SK-N-SH (cell line): ENCODE results near the gene ARPC4. TPM values are rescaled to one million over a fixed set of nuclear protein-coding genes. Genes with fewer than 3 reads are reported as not detected.
A peak's percentile ranks its signal among the peaks of the same experiment; 100 is the strongest.

Experiments used
- CTCF ChIA-PET: fragments of 300-600, 350-600 bp; formaldehyde crosslinking; extraction: SDS; loops from one replicate; lab custom pipeline; 2021; lab: Yijun Ruan, JAX
- POLR2A ChIA-PET: fragments of 350-600 bp; sonication (Branson Sonifier 250); formaldehyde crosslinking; extraction: SDS; loops from one replicate; lab custom pipeline; 2020; ENCODE audit warnings: antibody characterized with exemption, inconsistent platforms; lab: Yijun Ruan, JAX
- DNase-seq: peaks from one replicate; pipeline ENCODE4 v3.0.0; 2012
- H2AFZ ChIP-seq: fragments of 200-600 bp; sonication (generic); 2 replicates; pipeline ENCODE4 v1.8.1; 2016; ENCODE audit warnings: antibody characterized with exemption, mild to moderate bottlenecking, low read depth
- H3F3A ChIP-seq: fragments of 200-600 bp; sonication (generic); replicated peaks from 2 replicates; pipeline ENCODE3; 2016; ENCODE audit warnings: antibody characterized with exemption, mild to moderate bottlenecking; ENCODE audit not compliant: insufficient read depth
- H3K27ac ChIP-seq, 2 experiments: fragments of 200-500 bp in 1 of 2; fragments of 200-600 bp in 1 of 2; sonication (Bioruptor generic) in 1 of 2; sonication (generic), shearing (Covaris generic) in 1 of 2; 2 replicates each; pipeline versions ENCODE4 v1.5.1 to v1.6.1; 2014 to 2016; ENCODE audit warnings: low read depth in 2 of 2, inconsistent platforms in 1 of 2, low read length in 1 of 2, mild to moderate bottlenecking in 1 of 2, mixed read lengths in 1 of 2
- H3K27me3 ChIP-seq: fragments of 200-600 bp; sonication (generic), shearing (Covaris generic); 2 replicates; pipeline ENCODE4 v1.6.1; 2016; ENCODE audit warnings: mixed run types; ENCODE audit not compliant: insufficient read depth
- H3K36me3 ChIP-seq, 2 experiments: fragments of 200-500 bp in 1 of 2; fragments of 200-600 bp in 1 of 2; sonication (Bioruptor generic) in 1 of 2; sonication (generic) in 1 of 2; replicated peaks in 1 of 2; 2 replicates each; pipeline versions ENCODE3 to v1.5.1; 2014 to 2016; ENCODE audit warnings: low read length in 1 of 2, mild to moderate bottlenecking in 1 of 2; ENCODE audit not compliant: insufficient read depth in 2 of 2, control insufficient read depth in 1 of 2
- H3K4me1 ChIP-seq, 2 experiments: fragments of 200-500 bp in 1 of 2; fragments of 200-600 bp in 1 of 2; sonication (Bioruptor generic) in 1 of 2; sonication (generic), shearing (Covaris generic) in 1 of 2; 2 replicates each; pipeline versions ENCODE4 v1.5.1 to v1.6.1; 2014 to 2016; ENCODE audit warnings: low read depth in 1 of 2, low read length in 1 of 2, mixed run types in 1 of 2; ENCODE audit not compliant: insufficient read depth in 2 of 2, control insufficient read depth in 1 of 2
- H3K4me2 ChIP-seq: fragments of 200-600 bp; sonication (generic), shearing (Covaris generic); 2 replicates; pipeline ENCODE4 v1.6.1; 2017; ENCODE audit warnings: mixed run types
- H3K4me3 ChIP-seq, 2 experiments: fragments of 200-500 bp in 1 of 2; fragments of 200-600 bp in 1 of 2; sonication (Bioruptor generic) in 1 of 2; sonication (generic), shearing (Covaris generic) in 1 of 2; 2 replicates each; pipeline versions ENCODE4 v1.5.1 to v1.8.1; 2014 to 2016; ENCODE audit warnings: low read depth in 2 of 2, inconsistent platforms in 1 of 2, low read length in 1 of 2, mild to moderate bottlenecking in 1 of 2, mixed read lengths in 1 of 2, moderate library complexity in 1 of 2
- H3K79me2 ChIP-seq: fragments of 200-600 bp; sonication (generic); 2 replicates; pipeline ENCODE4 v1.8.1; 2017; ENCODE audit warnings: mild to moderate bottlenecking; ENCODE audit not compliant: insufficient read depth
- H3K9ac ChIP-seq: fragments of 200-600 bp; sonication (generic); 2 replicates; pipeline ENCODE4 v1.6.1; 2017; ENCODE audit warnings: mixed run types
- H3K9me2 ChIP-seq: fragments of 200-600 bp; sonication (generic); 2 replicates; pipeline ENCODE4 v1.6.1; 2017; ENCODE audit warnings: mixed run types
- H3K9me3 ChIP-seq: fragments of 200-600 bp; sonication (generic); 2 replicates; pipeline ENCODE4 v1.6.1; 2017; ENCODE audit warnings: mixed run types, mild to moderate bottlenecking, moderate library complexity
- H4K20me1 ChIP-seq: fragments of 200-600 bp; sonication (generic); 2 replicates; pipeline ENCODE4 v1.6.1; 2017; ENCODE audit warnings: mild to moderate bottlenecking, mixed run types; ENCODE audit not compliant: insufficient read depth
- CTCF ChIP-seq: fragments of 200-600 bp; sonication (generic); IDR thresholded peaks from 2 replicates; pipeline ENCODE4 v1.6.1; 2017; ENCODE audit warnings: antibody characterized with exemption, mild to moderate bottlenecking, moderate library complexity
- GABPA ChIP-seq: IDR thresholded peaks from 2 replicates; pipeline ENCODE4 v1.4.0; 2012; ENCODE audit warnings: low read depth, mild to moderate bottlenecking
- GATA2 ChIP-seq: sonication (generic); formaldehyde crosslinking; IDR thresholded peaks from 2 replicates; pipeline ENCODE4 v1.5.0; 2020; ENCODE audit warnings: mild to moderate bottlenecking, missing genetic modification reagents
- IRF3 ChIP-seq: fragments of 150-350 bp; IDR thresholded peaks from 2 replicates; pipeline ENCODE4 v1.6.1; 2016; ENCODE audit warnings: mild to moderate bottlenecking, low read depth, low read length
- JUND ChIP-seq: IDR thresholded peaks from 2 replicates; pipeline ENCODE4 v1.4.0; 2012
- MAX ChIP-seq: IDR thresholded peaks from 2 replicates; pipeline ENCODE4 v1.4.0; 2012; ENCODE audit warnings: low read depth
- MEF2A ChIP-seq: IDR thresholded peaks from 2 replicates; pipeline ENCODE4 v1.4.0; 2012; ENCODE audit warnings: low read depth, borderline replicate concordance
- MXI1 ChIP-seq: IDR thresholded peaks from 2 replicates; pipeline ENCODE4 v1.6.1; 2012; ENCODE audit warnings: mild to moderate bottlenecking, low read depth, low read length, improper control_type of control experiment
- NFIC ChIP-seq: IDR thresholded peaks from 2 replicates; pipeline ENCODE4 v1.4.0; 2012; ENCODE audit warnings: borderline replicate concordance
- RAD21 ChIP-seq: IDR thresholded peaks from 2 replicates; pipeline ENCODE4 v1.6.1; 2012; ENCODE audit warnings: mild to moderate bottlenecking, low read length
- RCOR1 ChIP-seq: fragments of 150-350 bp; IDR thresholded peaks from 2 replicates; pipeline ENCODE4 v1.6.1; 2017; ENCODE audit warnings: antibody characterized with exemption, low read length
- RFX5 ChIP-seq: IDR thresholded peaks from 2 replicates; pipeline ENCODE4 v1.6.1; 2012; ENCODE audit warnings: mild to moderate bottlenecking, improper control_type of control experiment, low read length
- SIN3A ChIP-seq: IDR thresholded peaks from 2 replicates; pipeline ENCODE4 v1.6.1; 2012; ENCODE audit warnings: low read depth, mild to moderate bottlenecking, low read length, moderate library complexity, borderline replicate concordance
- TCF12 ChIP-seq: IDR thresholded peaks from 2 replicates; pipeline ENCODE4 v1.4.0; 2012
- TEAD4 ChIP-seq: IDR thresholded peaks from 2 replicates; pipeline ENCODE4 v1.4.0; 2012; ENCODE audit warnings: mild to moderate bottlenecking, borderline replicate concordance; ENCODE audit not compliant: insufficient read depth
- YY1 ChIP-seq: IDR thresholded peaks from 2 replicates; pipeline ENCODE4 v1.4.0; 2012; ENCODE audit warnings: low read depth, mild to moderate bottlenecking
- ZBTB33 ChIP-seq: IDR thresholded peaks from 2 replicates; pipeline ENCODE4 v1.4.0; 2012; ENCODE audit warnings: low read depth, borderline replicate concordance
- WGBS: methylation state at CpG from one replicate; pipeline ENCODE4 v1.1.6; 2017; ENCODE audit warnings: low lambda C conversion rate; 5-methylcytosine and 5-hydroxymethylcytosine counted together
- polyA plus RNA-seq, 3 experiments: library from polyadenylated mRNA; depleted of rRNA; stranded (reverse); fragments of >200 nt; gene quantifications; 2 replicates each; pipeline ENCODE4 v1.2.3, GENCODE V29; 2012

The ARPC4 gene
- polyA plus RNA-seq, 1 of the 3 experiments (the other 2 are of a cell fraction): 233 TPM

GRCh38 chr3:9794400-9794799 lies 1.5 kb downstream of the ARPC4 start:
- Histone ChIP-seq H3K4me2 (peak overlapping the region; percentile 83), H2AFZ (no peak overlapping the region), H3K4me1 (peaks cover 10 to 13% of the 10 kb centered on the region in 2 experiments; a peak in 1 of 4 replicates), H3K9ac (no peak overlapping the region), H3F3A (no peaks in the 10 kb centered on the region), H3K27ac (no peak overlapping the region; a peak in 1 of 4 replicates), H4K20me1 (peaks cover 17% of the 10 kb centered on the region; the same call in 1 of the 2 replicates), H3K4me3 (peak overlapping the region in 1 of 2 experiments; percentile 96; a peak in 1 of 4 replicates), H3K9me2 (no peaks in the 10 kb centered on the region), H3K79me2 (peaks cover 84% of the 10 kb centered on the region), H3K9me3 (no peaks in the 10 kb centered on the region), H3K27me3 (no peaks in the 10 kb centered on the region)
- POLR2A ChIA-PET: interaction anchor here (0.7 kb wide), 1 partner anchor 428 kb away, joined by 3 read pairs; no protein-coding TSS in a partner anchor
- no peak for DNase-seq
- CTCF ChIA-PET: no interaction called here
- WGBS: 95% methylated on average over 11 of the region's 11 CpGs
- TF ChIP-seq TCF12: no peak
- TF ChIP-seq RCOR1: no peak
- no peak for TF ChIP-seq RFX5
- no peak for TF ChIP-seq GABPA
- no peak for TF ChIP-seq CTCF
- no peak for TF ChIP-seq MEF2A
- no peak for TF ChIP-seq ZBTB33
- no peak for TF ChIP-seq YY1
- TF ChIP-seq MAX: no peak
- TF ChIP-seq SIN3A: no peak
- TF ChIP-seq NFIC: no peak
- no peak for TF ChIP-seq IRF3
- no peak for TF ChIP-seq GATA2 (CRISPR knock-in tag)
- TF ChIP-seq MXI1: no peak
- no peak for TF ChIP-seq JUND
- TF ChIP-seq TEAD4: no peak
- TF ChIP-seq RAD21: no peak
- TF ChIP-seq, all 33 proteins: peak for 0
- peaks cover 39 to 50% of the 10 kb centered on the region in 2 experiments for H3K36me3 ChIP-seq
